Endothelial cell of umbilical vein (primary cell): ENCODE results near the gene PLXNC1. TPM values are rescaled to one million over a fixed set of nuclear protein-coding genes. Genes with fewer than 3 reads are reported as not detected.

Source experiments
- BruUV-seq: library from RNA; stranded (reverse); fragments of 400-500 nt; replicated peaks from 2 replicates; lab custom pipeline; 2021; lab: Mats Ljungman, UMichigan
- CTCF ChIA-PET: fragments of 300-600, 350-600 bp; sonication (Branson Sonifier 250); formaldehyde crosslinking; loops from one replicate; lab custom pipeline; 2021; ENCODE audit warnings: antibody characterized with exemption, inconsistent platforms; lab: Charles Lee
- POLR2A ChIA-PET: fragments of 300-600, 350-600 bp; sonication (Branson Sonifier 250); formaldehyde crosslinking; loops from one replicate; lab custom pipeline; 2021; ENCODE audit warnings: antibody characterized with exemption, inconsistent platforms; lab: Charles Lee
- DNase-seq: peaks from one replicate; pipeline ENCODE4 v3.0.0-alpha.2; 2011; ENCODE audit warnings: low read depth, low spot score
- FAIRE-seq: peaks from 2 replicates; lab custom pipeline; 2011; peaks lifted over from hg19 to GRCh38; lab: Jason Lieb, UNC
- H2AFZ ChIP-seq: 2 replicates; pipeline ENCODE4 v1.6.0; 2012; ENCODE audit warnings: low read depth, low read length, control low read depth, inconsistent platforms
- H3K27ac ChIP-seq: 2 replicates; pipeline ENCODE4 v1.5.1; 2011; ENCODE audit warnings: low read depth, mild to moderate bottlenecking, control low read depth, low read length, moderate library complexity; ENCODE audit not compliant: insufficient read depth
- H3K27me3 ChIP-seq, 2 experiments: 2 replicates each; pipeline versions ENCODE4 v1.6.0 to v1.6.1; 2011; ENCODE audit warnings: low read length in 2 of 2, mixed read lengths in 1 of 2; ENCODE audit not compliant: control insufficient read depth in 2 of 2, insufficient read depth in 2 of 2
- H3K36me3 ChIP-seq, 2 experiments: 2 replicates in 1 of 2; 3 replicates in 1 of 2; pipeline ENCODE4 v1.5.1; 2011; ENCODE audit warnings: low read length in 2 of 2, mild to moderate bottlenecking in 1 of 2, moderate library complexity in 1 of 2; ENCODE audit not compliant: control insufficient read depth in 2 of 2, insufficient read depth in 2 of 2; ENCODE audit errors: extremely low read depth in 1 of 2
- H3K4me1 ChIP-seq: 3 replicates; pipeline ENCODE4 v1.5.1; 2011; ENCODE audit warnings: mild to moderate bottlenecking, low read length; ENCODE audit not compliant: control insufficient read depth, insufficient read depth; ENCODE audit errors: extremely low read depth
- H3K4me2 ChIP-seq: 2 replicates; pipeline ENCODE4 v1.6.1; 2011; ENCODE audit warnings: low read length, control low read depth, mixed read lengths; ENCODE audit not compliant: insufficient read depth
- H3K4me3 ChIP-seq, 3 experiments: fragments of 200-600 bp in 1 of 3; sonication (generic), shearing (Covaris generic) in 1 of 3; replicated peaks in 1 of 3; 2 replicates each; pipeline ENCODE4 v1.5.1; 2011 to 2016; ENCODE audit warnings: control low read depth in 3 of 3, low read length in 3 of 3, mild to moderate bottlenecking in 2 of 3, inconsistent platforms in 1 of 3, low read depth in 1 of 3, moderate library complexity in 1 of 3; ENCODE audit not compliant: insufficient read depth in 1 of 3
- H3K79me2 ChIP-seq: 2 replicates; pipeline ENCODE4 v1.6.0; 2012; ENCODE audit warnings: low read length, inconsistent platforms; ENCODE audit not compliant: control insufficient read depth, insufficient read depth
- H3K9ac ChIP-seq: replicated peaks from 2 replicates; pipeline ENCODE3; 2011; ENCODE audit warnings: low read length, control low read depth; ENCODE audit not compliant: insufficient read depth; ENCODE audit errors: extremely low read depth
- H3K9me1 ChIP-seq: replicated peaks from 3 replicates; pipeline ENCODE4 v1.6.0; 2011; ENCODE audit warnings: mild to moderate bottlenecking, low read length; ENCODE audit not compliant: control insufficient read depth, insufficient read depth; ENCODE audit errors: extremely low read depth
- H3K9me3 ChIP-seq: replicated peaks from 2 replicates; pipeline ENCODE4 v1.5.1; 2012; ENCODE audit warnings: low read length, inconsistent platforms; ENCODE audit not compliant: control insufficient read depth, insufficient read depth
- H4K20me1 ChIP-seq: replicated peaks from 2 replicates; pipeline ENCODE3; 2011; ENCODE audit warnings: mild to moderate bottlenecking, low read length; ENCODE audit not compliant: control insufficient read depth, insufficient read depth; ENCODE audit errors: extremely low read depth
- CTCF ChIP-seq, 2 donors: IDR thresholded peaks; 1 replicate in 1 of 2; 2 replicates in 1 of 2; pipeline ENCODE4 v1.5.1; 2011; ENCODE audit warnings: low read length in 2 of 2, mild to moderate bottlenecking in 2 of 2, moderate library complexity in 2 of 2, control low read depth in 1 of 2, inconsistent platforms in 1 of 2, low read depth in 1 of 2; ENCODE audit not compliant: insufficient read depth in 1 of 2; ENCODE audit errors: extremely low read depth in 1 of 2
- EZH2 ChIP-seq: IDR thresholded peaks from 2 replicates; pipeline ENCODE4 v1.6.1; 2012; ENCODE audit warnings: borderline replicate concordance, low read depth, mild to moderate bottlenecking, moderate library complexity, low read length, inconsistent platforms; ENCODE audit not compliant: severe bottlenecking
- FOS ChIP-seq: IDR thresholded peaks from 2 replicates; pipeline ENCODE4 v1.6.1; 2011; ENCODE audit warnings: mild to moderate bottlenecking, low read length, moderate library complexity, borderline replicate concordance; ENCODE audit not compliant: insufficient read depth
- GATA2 ChIP-seq: IDR thresholded peaks from 2 replicates; pipeline ENCODE4 v1.7.0; 2011; ENCODE audit warnings: low read depth, mild to moderate bottlenecking, moderate library complexity, mixed read lengths, low read length; ENCODE audit not compliant: insufficient read length, insufficient read depth
- JUN ChIP-seq: IDR thresholded peaks from 2 replicates; pipeline ENCODE4 v1.6.1; 2011; ENCODE audit warnings: borderline replicate concordance, low read depth; ENCODE audit not compliant: insufficient read length, insufficient read depth
- MAX ChIP-seq: IDR thresholded peaks from 2 replicates; pipeline ENCODE4 v1.6.1; 2011; ENCODE audit not compliant: insufficient read depth, insufficient read length
- MYC ChIP-seq: IDR thresholded peaks from one replicate; pipeline ENCODE4 v1.6.1; 2011; ENCODE audit warnings: mild to moderate bottlenecking, low read depth, low read length
- POLR2A ChIP-seq: IDR thresholded peaks from 2 replicates; pipeline ENCODE4 v1.6.1; 2012; ENCODE audit warnings: low read depth, mild to moderate bottlenecking, control low read depth, low read length
- POLR2AphosphoS5 ChIP-seq: IDR thresholded peaks from 2 replicates; pipeline ENCODE4 v1.6.1; 2012; ENCODE audit warnings: low read depth, mild to moderate bottlenecking, control low read depth, low read length, moderate library complexity; ENCODE audit not compliant: insufficient read depth
- dilution Hi-C: fragments of 300-500 bp; cut with MboI; formaldehyde crosslinking; loops from one replicate; pipeline ENCODE4 v1.15.0; 2019; ENCODE audit warnings: low sequenced_read_pairs; ENCODE audit not compliant: extremely low pct_ligation_motif_present
- intact Hi-C: fragments of 100-400 bp; cut with micrococcal nuclease; formaldehyde crosslinking; loops from one replicate; pipeline ENCODE4 v1.10.0; 2022
- polyA plus RNA-seq, 4 experiments: library from polyadenylated mRNA; depleted of rRNA in 3 of 4; stranded (reverse) in 3 of 4; unstranded in 1 of 4; fragments of >200 nt; gene quantifications; 2 replicates each; pipeline versions ENCODE4 v1.2.1 to v1.2.3, GENCODE V29; 2011 to 2012; ENCODE audit warnings: missing spikeins in 1 of 4
- total RNA-seq: library from RNA; stranded (reverse); gene quantifications from 2 replicates; pipeline ENCODE4 v1.2.3, GENCODE V29; 2021

The PLXNC1 gene
- total and polyA plus RNA-seq, 2 donors (not counting 3 experiments of a cell fraction or from before 2014, with no cell fraction given): 0.04 TPM; not detected in 1

- Histone ChIP-seq H2AFZ (no peak overlapping the region), H3K4me1 (no peaks in the 10 kb centered on the region), H3K9me3 (no peaks in the 10 kb centered on the region), H3K4me3 (no peak overlapping the region), H3K27ac (no peak overlapping the region), H3K9me1 (no peaks in the 10 kb centered on the region), H3K79me2 (no peaks in the 10 kb centered on the region), H3K27me3 (peaks cover 5 to 18% of the 10 kb centered on the region in 2 experiments), H4K20me1 (no peaks in the 10 kb centered on the region), H3K36me3 (no peaks in the 10 kb centered on the region), H3K4me2 (no peak overlapping the region), H3K9ac (no peak overlapping the region)
- intact Hi-C loops: no loop called here
- BruUV-seq: no TSS peak
- no peak for FAIRE-seq
- no peak for DNase-seq
- TF ChIP-seq POLR2A: no peak
- TF ChIP-seq FOS: no peak
- TF ChIP-seq GATA2: no peak
- TF ChIP-seq POLR2AphosphoS5: no peak
- TF ChIP-seq JUN: no peak
- TF ChIP-seq MYC: no peak
- no peak for TF ChIP-seq CTCF (IDR thresholded peaks at IDR 0.05; ENCODE audit: extremely low read depth in 1 of 2, insufficient read depth in 1 of 2, low read depth in 1 of 2, low read length in 2 of 2)
- TF ChIP-seq EZH2: no peak
- no peak for TF ChIP-seq MAX
- CTCF ChIA-PET: interaction anchor here (0.8 to 1.6 kb wide), 3 partner anchors 14 to 96 kb away, joined by 3 to 4 read pairs (median 3); no protein-coding TSS in a partner anchor
- dilution Hi-C loops: no loop called here
- POLR2A ChIA-PET: no interaction called here
Observed at GRCh38 chr12:94269316-94269999, 121.1 kb downstream of the PLXNC1 start.
